Measurements from ENCODE around the gene FOXO6. TPM values are rescaled to one million over a fixed set of nuclear protein-coding genes. Genes with fewer than 3 reads are reported as not detected.
A peak's percentile ranks its signal among the peaks of the same experiment; 100 is the strongest.

The FOXO6 gene
- total and polyA plus RNA-seq, 10 of the 15 experiments (the other 5 are each of a cell fraction or from before 2014, with no cell fraction given) = 0.37 TPM; not detected in 9

DNA sequence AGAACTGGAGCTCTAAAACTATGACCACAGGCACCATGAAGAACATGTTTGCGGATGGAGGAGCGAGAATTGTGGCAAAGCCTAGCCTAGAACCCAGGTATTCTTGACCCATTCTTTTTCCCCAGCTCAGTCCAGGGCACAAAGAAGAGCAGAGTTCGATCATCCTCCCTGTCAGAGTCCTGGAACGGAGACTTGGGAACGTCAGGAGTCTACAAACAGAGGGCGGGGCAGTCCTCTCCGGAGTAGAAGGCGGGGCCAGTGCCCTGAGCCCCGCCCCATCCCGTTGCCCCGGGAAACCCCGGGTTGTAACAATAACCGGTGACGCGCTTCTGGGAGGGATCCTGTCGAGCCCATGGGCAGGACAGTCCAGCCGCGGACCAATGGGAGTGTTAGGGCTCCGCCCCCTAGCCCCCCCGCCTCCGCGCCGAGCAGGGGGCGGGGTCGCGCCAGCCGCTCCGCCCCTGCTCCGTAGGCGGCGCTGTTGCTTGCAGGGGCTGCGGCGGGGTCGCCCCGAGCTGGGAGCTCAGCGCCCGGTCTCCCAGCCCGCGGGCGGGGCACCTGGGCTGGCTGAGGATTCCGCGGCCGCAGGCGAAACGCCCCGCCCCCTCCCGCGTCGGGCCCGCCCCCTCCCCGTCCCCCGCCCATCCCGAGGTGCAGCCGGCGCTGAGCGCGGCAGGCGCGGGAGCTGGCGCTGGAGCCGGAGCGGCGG, at the start of gene FOXO6 (continued):
- TF ChIP-seq E2F8 (IDR thresholded peaks at IDR 0.05; ENCODE audit: low read depth, partially characterized antibody) (no peak), TAF1 (IDR thresholded peaks at IDR 0.05; ENCODE audit: borderline replicate concordance, low read depth, low read length) (no peak), NFYA (IDR thresholded peaks at IDR 0.05; ENCODE audit: borderline replicate concordance, low read depth, low read length) (no peak), TARDBP (IDR thresholded peaks at IDR 0.05; ENCODE audit: borderline replicate concordance) (no peak), RCOR1 (conservative IDR thresholded peaks at IDR 0.05; ENCODE audit: low read depth, low read length) (no peak), CREB1 (IDR thresholded peaks at IDR 0.05; ENCODE audit: low read depth) (peak; percentile 72), MXI1 (IDR thresholded peaks at IDR 0.05; ENCODE audit: low read depth, low read length) (peak; percentile 79), CBX5 (IDR thresholded peaks at IDR 0.05; ENCODE audit: low read depth) (no peak), SUPT20H (IDR thresholded peaks at IDR 0.05; ENCODE audit: borderline replicate concordance, control insufficient read depth, low read depth, low read length) (no peak), SP1 (IDR thresholded peaks at IDR 0.05; ENCODE audit: low read depth, low read length) (peak; percentile 90)
- TF ChIP-seq, protein P1, sequence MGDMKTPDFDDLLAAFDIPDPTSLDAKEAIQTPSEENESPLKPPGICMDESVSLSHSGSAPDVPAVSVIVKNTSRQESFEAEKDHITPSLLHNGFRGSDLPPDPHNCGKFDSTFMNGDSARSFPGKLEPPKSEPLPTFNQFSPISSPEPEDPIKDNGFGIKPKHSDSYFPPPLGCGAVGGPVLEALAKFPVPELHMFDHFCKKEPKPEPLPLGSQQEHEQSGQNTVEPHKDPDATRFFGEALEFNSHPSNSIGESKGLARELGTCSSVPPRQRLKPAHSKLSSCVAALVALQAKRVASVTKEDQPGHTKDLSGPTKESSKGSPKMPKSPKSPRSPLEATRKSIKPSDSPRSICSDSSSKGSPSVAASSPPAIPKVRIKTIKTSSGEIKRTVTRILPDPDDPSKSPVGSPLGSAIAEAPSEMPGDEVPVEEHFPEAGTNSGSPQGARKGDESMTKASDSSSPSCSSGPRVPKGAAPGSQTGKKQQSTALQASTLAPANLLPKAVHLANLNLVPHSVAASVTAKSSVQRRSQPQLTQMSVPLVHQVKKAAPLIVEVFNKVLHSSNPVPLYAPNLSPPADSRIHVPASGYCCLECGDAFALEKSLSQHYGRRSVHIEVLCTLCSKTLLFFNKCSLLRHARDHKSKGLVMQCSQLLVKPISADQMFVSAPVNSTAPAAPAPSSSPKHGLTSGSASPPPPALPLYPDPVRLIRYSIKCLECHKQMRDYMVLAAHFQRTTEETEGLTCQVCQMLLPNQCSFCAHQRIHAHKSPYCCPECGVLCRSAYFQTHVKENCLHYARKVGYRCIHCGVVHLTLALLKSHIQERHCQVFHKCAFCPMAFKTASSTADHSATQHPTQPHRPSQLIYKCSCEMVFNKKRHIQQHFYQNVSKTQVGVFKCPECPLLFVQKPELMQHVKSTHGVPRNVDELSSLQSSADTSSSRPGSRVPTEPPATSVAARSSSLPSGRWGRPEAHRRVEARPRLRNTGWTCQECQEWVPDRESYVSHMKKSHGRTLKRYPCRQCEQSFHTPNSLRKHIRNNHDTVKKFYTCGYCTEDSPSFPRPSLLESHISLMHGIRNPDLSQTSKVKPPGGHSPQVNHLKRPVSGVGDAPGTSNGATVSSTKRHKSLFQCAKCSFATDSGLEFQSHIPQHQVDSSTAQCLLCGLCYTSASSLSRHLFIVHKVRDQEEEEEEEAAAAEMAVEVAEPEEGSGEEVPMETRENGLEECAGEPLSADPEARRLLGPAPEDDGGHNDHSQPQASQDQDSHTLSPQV (IDR thresholded peaks at IDR 0.05) = no peak
- TF ChIP-seq, protein P2, sequence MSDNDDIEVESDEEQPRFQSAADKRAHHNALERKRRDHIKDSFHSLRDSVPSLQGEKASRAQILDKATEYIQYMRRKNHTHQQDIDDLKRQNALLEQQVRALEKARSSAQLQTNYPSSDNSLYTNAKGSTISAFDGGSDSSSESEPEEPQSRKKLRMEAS (IDR thresholded peaks at IDR 0.05; ENCODE audit: low read depth, low read length) = 0 out of 2 replicates have a peak, but pooled peaks have one; percentile 28
- TF ChIP-seq, protein P3, sequence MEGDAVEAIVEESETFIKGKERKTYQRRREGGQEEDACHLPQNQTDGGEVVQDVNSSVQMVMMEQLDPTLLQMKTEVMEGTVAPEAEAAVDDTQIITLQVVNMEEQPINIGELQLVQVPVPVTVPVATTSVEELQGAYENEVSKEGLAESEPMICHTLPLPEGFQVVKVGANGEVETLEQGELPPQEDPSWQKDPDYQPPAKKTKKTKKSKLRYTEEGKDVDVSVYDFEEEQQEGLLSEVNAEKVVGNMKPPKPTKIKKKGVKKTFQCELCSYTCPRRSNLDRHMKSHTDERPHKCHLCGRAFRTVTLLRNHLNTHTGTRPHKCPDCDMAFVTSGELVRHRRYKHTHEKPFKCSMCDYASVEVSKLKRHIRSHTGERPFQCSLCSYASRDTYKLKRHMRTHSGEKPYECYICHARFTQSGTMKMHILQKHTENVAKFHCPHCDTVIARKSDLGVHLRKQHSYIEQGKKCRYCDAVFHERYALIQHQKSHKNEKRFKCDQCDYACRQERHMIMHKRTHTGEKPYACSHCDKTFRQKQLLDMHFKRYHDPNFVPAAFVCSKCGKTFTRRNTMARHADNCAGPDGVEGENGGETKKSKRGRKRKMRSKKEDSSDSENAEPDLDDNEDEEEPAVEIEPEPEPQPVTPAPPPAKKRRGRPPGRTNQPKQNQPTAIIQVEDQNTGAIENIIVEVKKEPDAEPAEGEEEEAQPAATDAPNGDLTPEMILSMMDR (IDR thresholded peaks at IDR 0.05 in 2 of 3, conservative IDR thresholded peaks at IDR 0.05 in 1 of 3; ENCODE audit: control insufficient read depth in 2 of 3, extremely low read depth in 1 of 3, insufficient read depth in 1 of 3, low read depth in 3 of 3, low read length in 3 of 3) = peak in 2 of 3 experiments; percentile 16 to 50; a peak in 1 of 6 replicates
- TF ChIP-seq, protein P4, sequence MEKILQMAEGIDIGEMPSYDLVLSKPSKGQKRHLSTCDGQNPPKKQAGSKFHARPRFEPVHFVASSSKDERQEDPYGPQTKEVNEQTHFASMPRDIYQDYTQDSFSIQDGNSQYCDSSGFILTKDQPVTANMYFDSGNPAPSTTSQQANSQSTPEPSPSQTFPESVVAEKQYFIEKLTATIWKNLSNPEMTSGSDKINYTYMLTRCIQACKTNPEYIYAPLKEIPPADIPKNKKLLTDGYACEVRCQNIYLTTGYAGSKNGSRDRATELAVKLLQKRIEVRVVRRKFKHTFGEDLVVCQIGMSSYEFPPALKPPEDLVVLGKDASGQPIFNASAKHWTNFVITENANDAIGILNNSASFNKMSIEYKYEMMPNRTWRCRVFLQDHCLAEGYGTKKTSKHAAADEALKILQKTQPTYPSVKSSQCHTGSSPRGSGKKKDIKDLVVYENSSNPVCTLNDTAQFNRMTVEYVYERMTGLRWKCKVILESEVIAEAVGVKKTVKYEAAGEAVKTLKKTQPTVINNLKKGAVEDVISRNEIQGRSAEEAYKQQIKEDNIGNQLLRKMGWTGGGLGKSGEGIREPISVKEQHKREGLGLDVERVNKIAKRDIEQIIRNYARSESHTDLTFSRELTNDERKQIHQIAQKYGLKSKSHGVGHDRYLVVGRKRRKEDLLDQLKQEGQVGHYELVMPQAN (conservative IDR thresholded peaks at IDR 0.05) = 0 out of 2 replicates have a peak, but pooled peaks have one; percentile 6
- TF ChIP-seq, protein P5, sequence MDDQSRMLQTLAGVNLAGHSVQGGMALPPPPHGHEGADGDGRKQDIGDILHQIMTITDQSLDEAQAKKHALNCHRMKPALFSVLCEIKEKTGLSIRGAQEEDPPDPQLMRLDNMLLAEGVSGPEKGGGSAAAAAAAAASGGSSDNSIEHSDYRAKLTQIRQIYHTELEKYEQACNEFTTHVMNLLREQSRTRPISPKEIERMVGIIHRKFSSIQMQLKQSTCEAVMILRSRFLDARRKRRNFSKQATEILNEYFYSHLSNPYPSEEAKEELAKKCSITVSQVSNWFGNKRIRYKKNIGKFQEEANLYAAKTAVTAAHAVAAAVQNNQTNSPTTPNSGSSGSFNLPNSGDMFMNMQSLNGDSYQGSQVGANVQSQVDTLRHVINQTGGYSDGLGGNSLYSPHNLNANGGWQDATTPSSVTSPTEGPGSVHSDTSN (IDR thresholded peaks at IDR 0.05; ENCODE audit: insufficient replicate concordance, low read depth, low read length) = no peak
